ENCODE measurements around the gene PHAX. TPM values are rescaled to one million over a fixed set of nuclear protein-coding genes. Genes with fewer than 3 reads are reported as not detected.

PHAX gene
- total RNA-seq, 1 experiment from 2014 or later = 63.6 TPM

- intact Hi-C loops (cut with micrococcal nuclease; ENCODE audit: unreplicated experiment) = no loop called here
- no peak overlapping the region for H3K4me3 Mint-ChIP-seq (ENCODE audit: low read depth, unreplicated experiment)
- peaks cover 5% of the 10 kb centered on the region for H3K9me3 Mint-ChIP-seq (ENCODE audit: low read depth, unreplicated experiment)
- CTCF ChIA-PET = interaction anchor here (0.5 kb wide), 1 partner anchor 11 kb away, joined by 4 read pairs; no protein-coding TSS in a partner anchor
- TF ChIP-seq CTCF (IDR thresholded peaks at IDR 0.05; ENCODE audit: unreplicated experiment) = no peak
- no peaks in the 10 kb centered on the region for H3K36me3 Mint-ChIP-seq (ENCODE audit: insufficient read depth, unreplicated experiment)
- H3K27me3 Mint-ChIP-seq (ENCODE audit: unreplicated experiment) = no peaks in the 10 kb centered on the region
- H3K4me1 Mint-ChIP-seq (ENCODE audit: low read depth, unreplicated experiment) = no peaks in the 10 kb centered on the region
- no peak for DNase-seq
- BruUV-seq (replicated peaks) = no TSS peak
- no peak overlapping the region for H3K27ac Mint-ChIP-seq (ENCODE audit: unreplicated experiment)
Observed at GRCh38 chr5:126640866-126641265, 40.1 kb downstream of the PHAX start.

- Mint-ChIP-seq H3K36me3 (ENCODE audit: insufficient read depth, unreplicated experiment) (no peaks in the 10 kb centered on the region), H3K27me3 (ENCODE audit: unreplicated experiment) (no peaks in the 10 kb centered on the region), H3K4me3 (ENCODE audit: low read depth, unreplicated experiment) (no peak overlapping the region), H3K9me3 (ENCODE audit: low read depth, unreplicated experiment) (peaks cover 5% of the 10 kb centered on the region), H3K27ac (ENCODE audit: unreplicated experiment) (no peak overlapping the region), H3K4me1 (ENCODE audit: low read depth, unreplicated experiment) (no peaks in the 10 kb centered on the region)
- TF ChIP-seq CTCF (IDR thresholded peaks at IDR 0.05; ENCODE audit: unreplicated experiment) = no peak
- CTCF ChIA-PET = no interaction called here
- no TSS peak for BruUV-seq (replicated peaks)
- DNase-seq = no peak
- intact Hi-C loops (cut with micrococcal nuclease; ENCODE audit: unreplicated experiment) = no loop called here
Observed at GRCh38 chr5:126641387-126641786, 40.6 kb downstream of the PHAX start.

GRCh38 chr5:126645132-126645531, 44.4 kb downstream of the PHAX start:
- Mint-ChIP-seq H3K9me3 (ENCODE audit: low read depth, unreplicated experiment) (peaks cover 5% of the 10 kb centered on the region), H3K36me3 (ENCODE audit: insufficient read depth, unreplicated experiment) (no peaks in the 10 kb centered on the region), H3K4me1 (ENCODE audit: low read depth, unreplicated experiment) (peaks cover 11% of the 10 kb centered on the region), H3K27ac (ENCODE audit: unreplicated experiment) (no peak overlapping the region), H3K4me3 (ENCODE audit: low read depth, unreplicated experiment) (no peak overlapping the region), H3K27me3 (ENCODE audit: unreplicated experiment) (no peaks in the 10 kb centered on the region)
- no peak for DNase-seq
- intact Hi-C loops (cut with micrococcal nuclease; ENCODE audit: unreplicated experiment) = no loop called here
- TF ChIP-seq CTCF (IDR thresholded peaks at IDR 0.05; ENCODE audit: unreplicated experiment) = no peak
- CTCF ChIA-PET = interaction anchor here (0.6 to 0.9 kb wide), 2 partner anchors 11 to 847 kb away, joined by 4 to 5 read pairs; no protein-coding TSS in a partner anchor
- no TSS peak for BruUV-seq (replicated peaks)

- Mint-ChIP-seq H3K9me3 (ENCODE audit: low read depth, unreplicated experiment) (peaks cover 5% of the 10 kb centered on the region), H3K4me3 (ENCODE audit: low read depth, unreplicated experiment) (no peak overlapping the region), H3K36me3 (ENCODE audit: insufficient read depth, unreplicated experiment) (no peaks in the 10 kb centered on the region), H3K27me3 (ENCODE audit: unreplicated experiment) (no peaks in the 10 kb centered on the region), H3K27ac (ENCODE audit: unreplicated experiment) (no peak overlapping the region), H3K4me1 (ENCODE audit: low read depth, unreplicated experiment) (peaks cover 20% of the 10 kb centered on the region)
- no TSS peak for BruUV-seq (replicated peaks)
- no peak for DNase-seq
- CTCF ChIA-PET = no interaction called here
- intact Hi-C loops (cut with micrococcal nuclease; ENCODE audit: unreplicated experiment) = no loop called here
- no peak for TF ChIP-seq CTCF (IDR thresholded peaks at IDR 0.05; ENCODE audit: unreplicated experiment)
Observed at GRCh38 chr5:126647071-126647470, 46.3 kb downstream of the PHAX start.
